ENCODE results near the gene ADPRM.

DNA sequence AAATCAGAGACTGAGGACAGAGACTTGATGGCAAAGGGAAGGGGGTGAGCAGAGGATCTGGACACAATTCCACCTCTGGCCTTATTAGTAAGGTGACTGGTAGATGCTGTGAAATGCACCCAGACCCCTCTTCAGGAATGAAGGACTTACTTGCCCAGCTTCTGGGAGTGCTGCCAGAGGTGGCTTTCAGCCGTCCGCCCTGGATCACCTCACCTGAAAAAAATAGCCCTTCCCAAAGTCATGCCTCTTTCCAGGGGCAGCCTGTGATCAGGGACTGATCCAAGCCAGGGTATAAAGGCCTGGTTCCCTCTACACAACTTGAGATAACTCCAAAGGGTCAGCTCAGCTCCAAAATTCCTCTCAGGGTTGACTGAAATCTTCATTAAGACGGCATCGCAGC is 52.8 kb downstream of the ADPRM start:
- TF ChIP-seq, protein P1, sequence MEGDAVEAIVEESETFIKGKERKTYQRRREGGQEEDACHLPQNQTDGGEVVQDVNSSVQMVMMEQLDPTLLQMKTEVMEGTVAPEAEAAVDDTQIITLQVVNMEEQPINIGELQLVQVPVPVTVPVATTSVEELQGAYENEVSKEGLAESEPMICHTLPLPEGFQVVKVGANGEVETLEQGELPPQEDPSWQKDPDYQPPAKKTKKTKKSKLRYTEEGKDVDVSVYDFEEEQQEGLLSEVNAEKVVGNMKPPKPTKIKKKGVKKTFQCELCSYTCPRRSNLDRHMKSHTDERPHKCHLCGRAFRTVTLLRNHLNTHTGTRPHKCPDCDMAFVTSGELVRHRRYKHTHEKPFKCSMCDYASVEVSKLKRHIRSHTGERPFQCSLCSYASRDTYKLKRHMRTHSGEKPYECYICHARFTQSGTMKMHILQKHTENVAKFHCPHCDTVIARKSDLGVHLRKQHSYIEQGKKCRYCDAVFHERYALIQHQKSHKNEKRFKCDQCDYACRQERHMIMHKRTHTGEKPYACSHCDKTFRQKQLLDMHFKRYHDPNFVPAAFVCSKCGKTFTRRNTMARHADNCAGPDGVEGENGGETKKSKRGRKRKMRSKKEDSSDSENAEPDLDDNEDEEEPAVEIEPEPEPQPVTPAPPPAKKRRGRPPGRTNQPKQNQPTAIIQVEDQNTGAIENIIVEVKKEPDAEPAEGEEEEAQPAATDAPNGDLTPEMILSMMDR (IDR thresholded peaks at IDR 0.05), result no peak
- no peak for TF ChIP-seq POLR2A (IDR thresholded peaks at IDR 0.05)
- TF ChIP-seq POLR2AphosphoS5 (IDR thresholded peaks at IDR 0.05), result no peak
